Adrenal gland (tissue), 12 donors: ENCODE data around the gene MUC12. TPM values are rescaled to one million over a fixed set of nuclear protein-coding genes. Genes with fewer than 3 reads are reported as not detected.

Experiments
- DNase-seq, 7 donors: peaks; one replicate each; pipeline ENCODE4 v3.0.0-alpha.2; 2019 to 2020
- H3K27ac ChIP-seq, 5 donors: fragments of 200-600 bp; sonication (generic) in 4 of 5; 1 replicate in 3 of 5; 2 replicates in 2 of 5; pipeline versions ENCODE4 v1.5.1 to v1.8.0; 2016 to 2020; ENCODE audit warnings: mild to moderate bottlenecking in 1 of 5
- H3K27me3 ChIP-seq: fragments of 200-600 bp; 2 replicates; pipeline ENCODE4 v1.8.0; 2021
- H3K36me3 ChIP-seq, 2 donors: fragments of 200-600 bp; replicated peaks in 1 of 2; 1 replicate in 1 of 2; 2 replicates in 1 of 2; pipeline versions ENCODE4 v1.5.1 to v1.8.0; 2018 to 2022
- H3K4me1 ChIP-seq, 2 donors: fragments of 200-600 bp; replicated peaks in 1 of 2; 1 replicate in 1 of 2; 2 replicates in 1 of 2; pipeline versions ENCODE4 v1.5.1 to v1.8.0; 2018 to 2021
- H3K4me3 ChIP-seq, 4 donors: fragments of 200-600 bp; sonication (generic) in 3 of 4; one replicate each; pipeline ENCODE4 v1.5.1; 2016 to 2018
- H3K9me3 ChIP-seq, 3 donors: fragments of 200-600 bp; sonication (generic) in 1 of 3; replicated peaks in 1 of 3; 1 replicate in 2 of 3; 2 replicates in 1 of 3; pipeline versions ENCODE4 v1.5.1 to v1.8.0; 2016 to 2021
- POLR2A ChIP-seq, 2 donors: fragments of 450-650 bp; IDR thresholded peaks; one replicate each; pipeline ENCODE4 v1.6.1; 2017; ENCODE audit warnings: antibody characterized with exemption in 2 of 2, mild to moderate bottlenecking in 2 of 2, moderate library complexity in 1 of 2
- WGBS, 4 donors: extraction: QIAGEN DNeasy Blood & Tissue Kit in 2 of 4; methylation state at CpG; one replicate each; pipeline versions ENCODE4 v1.1.5 to v1.1.7; 2013 to 2017; 5-methylcytosine and 5-hydroxymethylcytosine counted together
- intact Hi-C, 2 donors: fragments of 100-400 bp; cut with DNase I; formaldehyde crosslinking; loops; one replicate each; pipeline versions ENCODE4 v1.14.1 to v1.15.0; 2022 to 2023
- polyA plus RNA-seq, 3 donors: library from polyadenylated mRNA; stranded (reverse); fragments of 200-250 nt in 2 of 3; fragments of 350-450 nt in 1 of 3; fragmentation: Illumina TruSeq in 1 of 3; extraction: RNeasy Lipid Tissue Mini Kit (QIAGEN cat#74804) in 1 of 3; gene quantifications; one replicate each; pipeline ENCODE4 v1.2.3, GENCODE V29; 2013 to 2014
- total RNA-seq, 9 donors: library from RNA; depleted of rRNA in 4 of 9; stranded (reverse); fragments of >200 nt in 4 of 9; fragments of 120-200 nt in 1 of 9; fragmentation: NEBNext Ultra II Directional in 1 of 9; extraction: Animal tissue kit (Norgen Biotek cat#: 25700) in 1 of 9; gene quantifications; one replicate each; pipeline versions ENCODE4 v1.1.0 to v1.2.4, GENCODE V29; 2013 to 2023
- TF ChIP-seq, protein P1 (sequence below), 6 experiments: fragments of 450-650 bp in 4 of 6; fragments of 200-600 bp in 2 of 6; sonication (generic) in 1 of 6; IDR thresholded peaks; 1 replicate in 5 of 6; 2 replicates in 1 of 6; pipeline versions ENCODE4 v1.5.1 to v1.8.0; 2016 to 2021; ENCODE audit warnings: antibody characterized with exemption in 6 of 6, mild to moderate bottlenecking in 2 of 6, moderate library complexity in 1 of 6
- donor health status: healthy with polysubstance abuse.
- donor health status: Bipolar disorder and iron deficiency.
- donor health status: DM: yes; HTN: yes; CAD: no.
- donor health status: DM: no; HTN: no; CAD: no.
- donor health status: DM: no; HTN: no; CAD: no.
- donor health status: DM: yes; HTN: yes; CAD: no.

The MUC12 gene
- total and polyA plus RNA-seq, 12 donors, result 0.07 to 3.3 (median 0.66) TPM; not detected in 4

DNA sequence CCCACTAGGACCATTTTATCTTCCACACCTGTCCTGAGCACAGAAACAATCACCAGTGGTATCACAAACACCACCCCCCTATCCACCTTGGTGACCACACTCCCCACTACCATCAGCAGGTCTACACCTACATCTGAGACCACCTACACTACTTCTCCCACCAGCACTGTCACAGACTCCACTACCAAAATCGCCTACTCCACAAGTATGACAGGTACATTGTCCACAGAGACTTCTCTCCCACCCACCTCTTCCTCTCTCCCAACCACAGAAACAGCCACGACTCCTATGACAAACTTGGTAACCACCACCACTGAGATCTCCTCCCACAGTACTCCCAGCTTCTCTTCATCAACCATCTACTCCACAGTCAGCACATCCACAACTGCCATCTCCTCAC, 16.7 kb upstream of the MUC12 start:
- H3K9me3 ChIP-seq, result no peaks in the 10 kb centered on the region
- H3K36me3 ChIP-seq, result no peaks in the 10 kb centered on the region
- no peak for DNase-seq
- H3K27me3 ChIP-seq, result peaks cover 23% of the 10 kb centered on the region
- H3K4me1 ChIP-seq, result no peaks in the 10 kb centered on the region
- intact Hi-C loops, result no loop called here
- H3K27ac ChIP-seq, result no peak overlapping the region
- WGBS, 4 donors, result 43 to 61% (median 52%) methylated on average over 2 of the region's 2 CpGs
- no peak overlapping the region for H3K4me3 ChIP-seq
- TF ChIP-seq, protein P1, sequence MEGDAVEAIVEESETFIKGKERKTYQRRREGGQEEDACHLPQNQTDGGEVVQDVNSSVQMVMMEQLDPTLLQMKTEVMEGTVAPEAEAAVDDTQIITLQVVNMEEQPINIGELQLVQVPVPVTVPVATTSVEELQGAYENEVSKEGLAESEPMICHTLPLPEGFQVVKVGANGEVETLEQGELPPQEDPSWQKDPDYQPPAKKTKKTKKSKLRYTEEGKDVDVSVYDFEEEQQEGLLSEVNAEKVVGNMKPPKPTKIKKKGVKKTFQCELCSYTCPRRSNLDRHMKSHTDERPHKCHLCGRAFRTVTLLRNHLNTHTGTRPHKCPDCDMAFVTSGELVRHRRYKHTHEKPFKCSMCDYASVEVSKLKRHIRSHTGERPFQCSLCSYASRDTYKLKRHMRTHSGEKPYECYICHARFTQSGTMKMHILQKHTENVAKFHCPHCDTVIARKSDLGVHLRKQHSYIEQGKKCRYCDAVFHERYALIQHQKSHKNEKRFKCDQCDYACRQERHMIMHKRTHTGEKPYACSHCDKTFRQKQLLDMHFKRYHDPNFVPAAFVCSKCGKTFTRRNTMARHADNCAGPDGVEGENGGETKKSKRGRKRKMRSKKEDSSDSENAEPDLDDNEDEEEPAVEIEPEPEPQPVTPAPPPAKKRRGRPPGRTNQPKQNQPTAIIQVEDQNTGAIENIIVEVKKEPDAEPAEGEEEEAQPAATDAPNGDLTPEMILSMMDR (IDR thresholded peaks at IDR 0.05), result no peak
- no peak for TF ChIP-seq POLR2A (IDR thresholded peaks at IDR 0.05)

DNA sequence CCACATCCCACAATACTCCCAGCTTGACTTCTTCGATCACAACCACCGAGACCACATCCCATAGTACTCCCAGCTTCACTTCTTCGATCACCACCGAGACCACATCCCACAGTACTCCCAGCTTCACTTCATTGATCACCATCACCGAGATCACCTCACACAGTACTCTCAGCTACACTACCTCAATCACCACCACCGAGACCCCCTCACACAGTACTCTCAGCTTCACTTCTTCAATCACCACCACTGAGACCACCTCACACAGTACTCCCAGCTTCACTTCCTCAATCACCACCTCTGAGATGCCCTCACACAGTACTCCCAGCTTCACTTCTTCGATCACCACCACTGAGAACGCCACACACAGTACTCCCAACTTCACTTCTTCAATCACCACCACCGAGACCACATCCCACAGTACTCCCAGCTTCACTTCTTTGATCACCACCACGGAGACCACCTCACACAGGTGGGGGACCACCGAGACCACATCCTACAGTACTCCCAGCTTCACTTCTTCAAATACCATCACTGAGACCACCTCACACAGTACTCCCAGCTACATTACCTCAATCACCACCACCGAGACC, 11.4 kb upstream of the MUC12 start:
- Histone ChIP-seq H3K27me3 (peaks cover 14% of the 10 kb centered on the region), H3K4me3 (no peak overlapping the region)
- no peak for TF ChIP-seq POLR2A (IDR thresholded peaks at IDR 0.05)
- TF ChIP-seq, protein P1 (IDR thresholded peaks at IDR 0.05), result no peak

DNA sequence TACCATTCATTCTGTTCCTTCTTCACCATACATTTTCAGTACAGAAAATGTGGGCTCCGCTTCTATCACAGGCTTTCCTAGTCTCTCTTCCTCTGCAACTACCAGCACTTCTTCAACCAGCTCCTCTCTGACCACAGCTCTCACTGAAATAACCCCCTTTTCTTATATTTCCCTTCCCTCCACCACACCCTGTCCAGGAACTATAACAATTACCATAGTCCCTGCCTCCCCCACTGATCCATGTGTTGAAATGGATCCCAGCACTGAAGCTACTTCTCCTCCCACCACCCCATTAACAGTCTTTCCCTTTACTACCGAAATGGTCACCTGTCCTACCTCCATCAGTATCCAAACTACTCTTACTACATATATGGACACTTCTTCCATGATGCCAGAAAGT, 9.5 kb upstream of the MUC12 start:
- no peak for TF ChIP-seq POLR2A (IDR thresholded peaks at IDR 0.05)
- TF ChIP-seq, protein P1 (IDR thresholded peaks at IDR 0.05), result no peak
- no peaks in the 10 kb centered on the region for H3K4me1 ChIP-seq

More for the DNA sequence above, 11.4 kb upstream of the MUC12 start:
- 58 to 68% (median 64%) methylated on average over 12 of the region's 12 CpGs for WGBS, 4 donors
- DNase-seq, result no peak
- Histone ChIP-seq H3K4me1 (no peaks in the 10 kb centered on the region), H3K27ac (no peak overlapping the region), H3K9me3 (no peaks in the 10 kb centered on the region), H3K36me3 (no peaks in the 10 kb centered on the region)
- intact Hi-C loops, result no loop called here

DNA sequence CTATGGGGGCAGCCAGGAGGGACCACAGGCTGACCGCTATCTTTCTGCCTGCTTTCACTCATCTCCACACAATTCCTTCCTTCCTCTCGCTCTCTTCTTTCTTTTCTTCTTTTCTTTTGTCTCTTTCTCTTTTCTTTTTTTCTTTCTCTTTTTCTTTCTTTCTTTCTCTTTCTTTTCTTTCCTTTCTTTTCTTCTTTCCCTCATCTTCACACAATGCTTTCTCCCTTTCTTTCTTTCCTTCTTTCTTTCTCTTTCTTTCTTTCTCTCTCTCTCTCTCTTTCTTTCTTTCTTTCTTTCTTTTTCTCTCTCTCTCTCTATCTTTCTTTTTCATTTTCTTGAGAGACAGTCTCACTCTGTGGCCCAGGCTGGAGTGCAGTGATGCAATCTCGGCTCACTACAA, 6.8 kb upstream of the MUC12 start:
- Histone ChIP-seq H3K36me3 (no peaks in the 10 kb centered on the region), H3K4me1 (peaks cover 0 to 12% of the 10 kb centered on the region in 2 donors), H3K27ac (no peak overlapping the region), H3K27me3 (peaks cover 54% of the 10 kb centered on the region), H3K4me3 (no peak overlapping the region), H3K9me3 (no peaks in the 10 kb centered on the region)
- DNase-seq, result no peak
- no peak for TF ChIP-seq POLR2A (IDR thresholded peaks at IDR 0.05)
- TF ChIP-seq, protein P1 (IDR thresholded peaks at IDR 0.05), result no peak
- intact Hi-C loops, result no loop called here
- 74 to 85% (median 77%) methylated on average over 3 of the region's 3 CpGs for WGBS, 4 donors

More for the DNA sequence above, 9.5 kb upstream of the MUC12 start:
- DNase-seq, result no peak
- Histone ChIP-seq H3K27me3 (peaks cover 28% of the 10 kb centered on the region), H3K36me3 (no peaks in the 10 kb centered on the region), H3K9me3 (no peaks in the 10 kb centered on the region), H3K27ac (no peak overlapping the region), H3K4me3 (no peak overlapping the region)
- WGBS, 4 donors, result 55 to 61% (median 57%) methylated on average over 2 of the region's 2 CpGs
- intact Hi-C loops, result no loop called here
